ENCODE data around the gene MN1.

Gene MN1

GRCh38 chr22:27840436-27840835 is 38.9 kb upstream of the MN1 start:
- Histone ChIP-seq H3K4me1 (ENCODE audit: insufficient read depth, low read length) (peaks cover 7% of the 10 kb centered on the region), H3K9me3 (ENCODE audit: low read length) (no peaks in the 10 kb centered on the region), H3K36me3 (ENCODE audit: insufficient read depth, low read length) (no peaks in the 10 kb centered on the region), H3K27ac (ENCODE audit: low read depth, low read length) (no peak overlapping the region), H3K27me3 (ENCODE audit: control insufficient read depth in 1 of 2, insufficient read depth in 2 of 2, low read length in 2 of 2) (no peaks in the 10 kb centered on the region), H3K4me3 (ENCODE audit: low read depth in 1 of 2, low read length in 2 of 2) (no peak overlapping the region), H3K9ac (ENCODE audit: low read length) (no peak overlapping the region)

- Histone ChIP-seq H3K27ac (ENCODE audit: low read depth, low read length) (no peak overlapping the region), H3K27me3 (ENCODE audit: control insufficient read depth in 1 of 2, insufficient read depth in 2 of 2, low read length in 2 of 2) (no peaks in the 10 kb centered on the region), H3K4me3 (ENCODE audit: low read depth in 1 of 2, low read length in 2 of 2) (no peak overlapping the region), H3K9ac (ENCODE audit: low read length) (no peak overlapping the region), H3K9me3 (ENCODE audit: low read length) (no peaks in the 10 kb centered on the region), H3K4me1 (ENCODE audit: insufficient read depth, low read length) (peaks cover 7% of the 10 kb centered on the region), H3K36me3 (ENCODE audit: insufficient read depth, low read length) (no peaks in the 10 kb centered on the region)
These were observed 37.6 kb upstream of the MN1 start for GRCh38 chr22:27839057-27839660.

DNA sequence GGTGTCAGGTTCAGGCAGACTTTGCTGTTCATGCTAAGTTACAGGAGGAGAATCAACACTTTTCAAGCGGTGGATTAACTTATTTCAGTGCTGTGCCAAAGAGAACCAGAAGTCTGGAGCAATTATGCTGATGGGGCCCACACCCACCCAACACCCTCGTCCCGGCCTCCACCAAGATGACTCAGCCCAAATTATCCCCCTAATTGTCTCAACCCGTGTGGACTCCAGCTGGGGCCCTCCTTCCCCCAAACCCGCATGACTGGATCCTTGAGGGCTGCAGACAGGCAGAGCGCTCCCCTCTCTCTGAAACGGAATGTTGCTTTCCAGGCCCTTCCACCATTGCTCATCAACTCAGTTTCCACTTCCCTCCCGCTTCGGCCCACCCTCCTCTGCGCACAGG is 34.6 kb upstream of the MN1 start:
- Histone ChIP-seq H3K36me3 (ENCODE audit: insufficient read depth, low read length) (no peaks in the 10 kb centered on the region), H3K9ac (ENCODE audit: low read length) (no peak overlapping the region), H3K4me3 (ENCODE audit: low read depth in 1 of 2, low read length in 2 of 2) (no peak overlapping the region), H3K27ac (ENCODE audit: low read depth, low read length) (no peak overlapping the region), H3K4me1 (ENCODE audit: insufficient read depth, low read length) (no peaks in the 10 kb centered on the region), H3K9me3 (ENCODE audit: low read length) (no peaks in the 10 kb centered on the region), H3K27me3 (ENCODE audit: control insufficient read depth in 1 of 2, insufficient read depth in 2 of 2, low read length in 2 of 2) (no peaks in the 10 kb centered on the region)

DNA sequence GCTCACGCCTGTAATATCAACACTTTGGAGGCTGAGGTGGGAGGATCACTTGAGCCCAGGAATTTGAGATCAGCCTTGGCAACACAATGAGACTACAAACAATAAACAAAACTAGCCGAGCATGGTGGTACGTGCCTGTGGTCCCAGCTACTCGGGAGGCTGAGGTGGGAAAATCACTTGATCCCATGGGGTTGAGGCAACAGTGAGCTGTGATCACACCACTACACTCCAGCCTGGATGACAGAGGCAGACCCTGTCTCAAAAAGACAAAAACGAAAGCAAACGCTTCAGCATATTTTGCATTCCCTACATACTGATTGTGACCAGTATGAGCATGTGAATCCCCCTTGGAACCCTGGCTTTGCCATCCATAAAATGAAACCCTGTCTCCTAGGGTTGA is 33.9 kb upstream of the MN1 start:
- H3K27me3 ChIP-seq (ENCODE audit: control insufficient read depth in 1 of 2, insufficient read depth in 2 of 2, low read length in 2 of 2) = no peaks in the 10 kb centered on the region
- H3K27ac ChIP-seq (ENCODE audit: low read depth, low read length) = no peak overlapping the region
- H3K4me1 ChIP-seq (ENCODE audit: insufficient read depth, low read length) = no peaks in the 10 kb centered on the region
- no peaks in the 10 kb centered on the region for H3K36me3 ChIP-seq (ENCODE audit: insufficient read depth, low read length)
- H3K4me3 ChIP-seq (ENCODE audit: low read depth in 1 of 2, low read length in 2 of 2) = no peak overlapping the region
- H3K9me3 ChIP-seq (ENCODE audit: low read length) = no peaks in the 10 kb centered on the region
- H3K9ac ChIP-seq (ENCODE audit: low read length) = no peak overlapping the region

- H3K9ac ChIP-seq (ENCODE audit: low read length) = no peak overlapping the region
- H3K4me3 ChIP-seq (ENCODE audit: low read depth in 1 of 2, low read length in 2 of 2) = no peak overlapping the region
- no peaks in the 10 kb centered on the region for H3K27me3 ChIP-seq (ENCODE audit: control insufficient read depth in 1 of 2, insufficient read depth in 2 of 2, low read length in 2 of 2)
- H3K27ac ChIP-seq (ENCODE audit: low read depth, low read length) = no peak overlapping the region
- H3K9me3 ChIP-seq (ENCODE audit: low read length) = no peaks in the 10 kb centered on the region
- no peaks in the 10 kb centered on the region for H3K4me1 ChIP-seq (ENCODE audit: insufficient read depth, low read length)
- H3K36me3 ChIP-seq (ENCODE audit: insufficient read depth, low read length) = no peaks in the 10 kb centered on the region
These were observed 33.0 kb upstream of the MN1 start for GRCh38 chr22:27834364-27835185.

- no peaks in the 10 kb centered on the region for H3K27me3 ChIP-seq (ENCODE audit: control insufficient read depth in 1 of 2, insufficient read depth in 2 of 2, low read length in 2 of 2)
- H3K9ac ChIP-seq (ENCODE audit: low read length) = no peak overlapping the region
- no peaks in the 10 kb centered on the region for H3K4me1 ChIP-seq (ENCODE audit: insufficient read depth, low read length)
- H3K9me3 ChIP-seq (ENCODE audit: low read length) = no peaks in the 10 kb centered on the region
- no peak overlapping the region for H3K27ac ChIP-seq (ENCODE audit: low read depth, low read length)
- no peak overlapping the region for H3K4me3 ChIP-seq (ENCODE audit: low read depth in 1 of 2, low read length in 2 of 2)
- H3K36me3 ChIP-seq (ENCODE audit: insufficient read depth, low read length) = no peaks in the 10 kb centered on the region
These were observed 32.2 kb upstream of the MN1 start for GRCh38 chr22:27833803-27834202.

- Histone ChIP-seq H3K9ac (ENCODE audit: low read length) (no peak overlapping the region), H3K4me1 (ENCODE audit: insufficient read depth, low read length) (no peaks in the 10 kb centered on the region), H3K27me3 (ENCODE audit: control insufficient read depth in 1 of 2, insufficient read depth in 2 of 2, low read length in 2 of 2) (no peaks in the 10 kb centered on the region), H3K9me3 (ENCODE audit: low read length) (no peaks in the 10 kb centered on the region), H3K27ac (ENCODE audit: low read depth, low read length) (no peak overlapping the region), H3K36me3 (ENCODE audit: insufficient read depth, low read length) (no peaks in the 10 kb centered on the region), H3K4me3 (ENCODE audit: low read depth in 1 of 2, low read length in 2 of 2) (no peak overlapping the region)
These were observed 31.1 kb upstream of the MN1 start for GRCh38 chr22:27832606-27833005.

GRCh38 chr22:27829620-27830019 is 28.1 kb upstream of the MN1 start:
- Histone ChIP-seq H3K9me3 (ENCODE audit: low read length) (no peaks in the 10 kb centered on the region), H3K4me3 (ENCODE audit: low read depth in 1 of 2, low read length in 2 of 2) (no peak overlapping the region), H3K27ac (ENCODE audit: low read depth, low read length) (no peak overlapping the region), H3K4me1 (ENCODE audit: insufficient read depth, low read length) (no peaks in the 10 kb centered on the region), H3K27me3 (ENCODE audit: control insufficient read depth in 1 of 2, insufficient read depth in 2 of 2, low read length in 2 of 2) (no peaks in the 10 kb centered on the region), H3K36me3 (ENCODE audit: insufficient read depth, low read length) (no peaks in the 10 kb centered on the region), H3K9ac (ENCODE audit: low read length) (no peak overlapping the region)

DNA sequence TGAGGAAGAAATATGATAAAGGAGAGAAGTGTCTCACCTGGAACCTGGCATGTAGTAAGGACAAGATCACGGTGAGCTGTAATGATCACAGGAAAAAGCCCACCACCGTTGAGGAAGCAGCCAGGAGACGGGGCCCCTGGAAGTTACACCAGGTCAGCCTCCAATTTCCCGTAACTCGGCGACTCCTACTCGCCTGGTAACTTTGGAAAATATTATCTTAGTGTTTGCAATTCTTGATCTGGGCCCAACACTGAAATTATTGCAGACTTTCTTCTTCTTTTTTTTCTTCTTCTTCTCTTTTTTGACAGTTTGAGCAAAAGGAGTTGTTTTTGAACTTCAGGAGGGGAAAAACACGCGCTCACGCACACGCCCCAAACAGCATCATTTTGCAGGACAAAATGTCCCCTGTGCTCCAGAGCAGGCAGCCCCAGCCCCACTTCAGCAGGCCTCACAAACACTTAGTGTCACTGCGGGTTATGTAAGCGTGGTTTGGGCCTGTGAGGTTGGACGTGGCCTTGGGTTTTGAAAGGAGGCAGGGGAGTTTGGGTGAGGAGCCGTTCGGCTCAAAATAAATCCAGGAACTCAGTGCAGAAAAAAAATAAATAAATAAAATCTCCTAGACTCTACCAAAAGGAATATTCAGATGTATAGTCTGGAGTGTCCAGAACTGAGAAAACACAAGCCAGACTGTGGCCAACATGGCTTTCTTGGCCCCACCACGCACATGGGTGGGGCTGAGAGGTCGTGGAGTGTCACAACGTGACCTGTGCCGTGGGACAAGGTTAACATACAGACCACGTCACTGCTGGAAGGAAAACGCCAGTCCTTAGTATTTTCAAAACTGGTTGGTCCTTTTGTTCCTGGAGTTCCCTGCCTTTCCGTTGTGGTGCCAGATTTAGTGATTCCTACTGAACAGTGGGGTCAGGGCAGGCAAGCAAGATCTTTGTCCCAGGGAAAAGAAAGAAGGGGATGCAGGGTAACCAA is 26.3 kb upstream of the MN1 start:
- Histone ChIP-seq H3K36me3 (ENCODE audit: insufficient read depth, low read length) (no peaks in the 10 kb centered on the region), H3K9me3 (ENCODE audit: low read length) (no peaks in the 10 kb centered on the region), H3K4me3 (ENCODE audit: low read depth in 1 of 2, low read length in 2 of 2) (no peak overlapping the region), H3K9ac (ENCODE audit: low read length) (no peak overlapping the region), H3K27ac (ENCODE audit: low read depth, low read length) (no peak overlapping the region), H3K27me3 (ENCODE audit: control insufficient read depth in 1 of 2, insufficient read depth in 2 of 2, low read length in 2 of 2) (no peaks in the 10 kb centered on the region), H3K4me1 (ENCODE audit: insufficient read depth, low read length) (no peaks in the 10 kb centered on the region)

GRCh38 chr22:27825174-27825573 is 23.6 kb upstream of the MN1 start:
- Histone ChIP-seq H3K4me3 (ENCODE audit: low read depth in 1 of 2, low read length in 2 of 2) (no peak overlapping the region), H3K4me1 (ENCODE audit: insufficient read depth, low read length) (no peaks in the 10 kb centered on the region), H3K27me3 (ENCODE audit: control insufficient read depth in 1 of 2, insufficient read depth in 2 of 2, low read length in 2 of 2) (no peaks in the 10 kb centered on the region), H3K27ac (ENCODE audit: low read depth, low read length) (no peak overlapping the region), H3K9ac (ENCODE audit: low read length) (no peak overlapping the region), H3K36me3 (ENCODE audit: insufficient read depth, low read length) (no peaks in the 10 kb centered on the region), H3K9me3 (ENCODE audit: low read length) (no peaks in the 10 kb centered on the region)

- Histone ChIP-seq H3K36me3 (ENCODE audit: insufficient read depth, low read length) (no peaks in the 10 kb centered on the region), H3K4me1 (ENCODE audit: insufficient read depth, low read length) (no peaks in the 10 kb centered on the region), H3K9me3 (ENCODE audit: low read length) (no peaks in the 10 kb centered on the region), H3K4me3 (ENCODE audit: low read depth in 1 of 2, low read length in 2 of 2) (no peak overlapping the region), H3K27ac (ENCODE audit: low read depth, low read length) (no peak overlapping the region), H3K9ac (ENCODE audit: low read length) (no peak overlapping the region), H3K27me3 (ENCODE audit: control insufficient read depth in 1 of 2, insufficient read depth in 2 of 2, low read length in 2 of 2) (no peaks in the 10 kb centered on the region)
These were observed 21.7 kb upstream of the MN1 start for GRCh38 chr22:27823221-27823620.
